ENCODE results near the gene FNIP2.

- no peak for TF ChIP-seq YY1 (IDR thresholded peaks at IDR 0.05; ENCODE audit: low read depth)
- no peak for TF ChIP-seq RAD21 (IDR thresholded peaks at IDR 0.05; ENCODE audit: low read depth)
- TF ChIP-seq NFIC (IDR thresholded peaks at IDR 0.05): no peak
Measured at GRCh38 chr4:158903079-158903456, 134.2 kb downstream of the FNIP2 start.
